Stimulated activated CD4-positive, alpha-beta T cell treated with anti-CD3 and anti-CD28 coated beads, Interleukin-12 subunit alpha, Interleukin-12 subunit beta, amount 100 ng/mL, for 24 hours (primary cell): Measurements from ENCODE around the gene MYOF.
"Not testable (repeated sequence)": the region's sequence is repeated elsewhere in the genome, so short reads cannot be mapped to it uniquely, and the experiment has no call there.

Experiments used
- DNase-seq, 2 experiments: peaks; one replicate each; pipeline ENCODE4 v3.0.0-alpha.2; 2020; ENCODE audit warnings: low read depth in 2 of 2

The MYOF gene

GRCh38 chr10:93344691-93345090 lies 137.4 kb downstream of the MYOF start:
- no peak for DNase-seq

GRCh38 chr10:93342921-93343320 lies 139.2 kb downstream of the MYOF start:
- no peak for DNase-seq

GRCh38 chr10:93342366-93342765 lies 139.8 kb downstream of the MYOF start:
- no peak for DNase-seq

GRCh38 chr10:93337309-93337721 lies 144.8 kb downstream of the MYOF start:
- no peak for DNase-seq

- DNase-seq: no peak
Measured at GRCh38 chr10:93336678-93337077, 145.5 kb downstream of the MYOF start.

- DNase-seq: no peak
Measured at GRCh38 chr10:93336110-93336509, 146.0 kb downstream of the MYOF start.

GRCh38 chr10:93334901-93335327 lies 147.2 kb downstream of the MYOF start:
- no peak for DNase-seq

- no peak for DNase-seq
Measured at GRCh38 chr10:93334181-93334580, 148.0 kb downstream of the MYOF start.

- DNase-seq: no peak
Measured at GRCh38 chr10:93333278-93333978, 148.7 kb downstream of the MYOF start.

- no peak for DNase-seq
Measured at GRCh38 chr10:93330824-93331223, 151.3 kb downstream of the MYOF start.

GRCh38 chr10:93319896-93320295 lies 162.2 kb downstream of the MYOF start:
- DNase-seq: no peak

GRCh38 chr10:93319096-93319495 lies 163.0 kb downstream of the MYOF start:
- DNase-seq: no peak

GRCh38 chr10:93315246-93315645 lies 166.9 kb downstream of the MYOF start:
- no peak for DNase-seq

GRCh38 chr10:93314656-93315055 lies 167.5 kb downstream of the MYOF start:
- DNase-seq: not testable (repeated sequence)

GRCh38 chr10:93313798-93314197 lies 168.3 kb downstream of the MYOF start:
- no peak for DNase-seq

- no peak for DNase-seq
Measured at GRCh38 chr10:93309062-93309461, 173.1 kb downstream of the MYOF start.

- DNase-seq: no peak
Measured at GRCh38 chr10:93305122-93305521, 177.0 kb downstream of the MYOF start.

GRCh38 chr10:93300981-93301380 lies 181.2 kb downstream of the MYOF start:
- DNase-seq: no peak

GRCh38 chr10:93300288-93300917 lies 181.7 kb downstream of the MYOF start:
- DNase-seq: no peak

GRCh38 chr10:93299606-93300287 lies 182.4 kb downstream of the MYOF start:
- no peak for DNase-seq

GRCh38 chr10:93299195-93299594 lies 182.9 kb downstream of the MYOF start:
- no peak for DNase-seq

GRCh38 chr10:93296151-93296550 lies 186.0 kb downstream of the MYOF start:
- no peak for DNase-seq

- DNase-seq: no peak
Measured at GRCh38 chr10:93293999-93294398, 188.1 kb downstream of the MYOF start.
